Trophoblast cell (in vitro differentiated cells and primary cell): ENCODE measurements around the gene PRKN.

Experiments
- DNase-seq, 2 donors: peaks; one replicate each; pipeline ENCODE4 v3.0.0-alpha.2; 2016
- H2AFZ ChIP-seq: 2 replicates; pipeline ENCODE4 v1.6.1; 2013; ENCODE audit warnings: low read length, moderate library complexity, mild to moderate bottlenecking; ENCODE audit not compliant: insufficient read depth, poor library complexity
- H2AK5ac ChIP-seq: 2 replicates; pipeline ENCODE4 v1.6.1; 2013; ENCODE audit warnings: mild to moderate bottlenecking, low read length
- H2BK120ac ChIP-seq: 2 replicates; pipeline ENCODE4 v1.6.1; 2013; ENCODE audit warnings: low read length, mild to moderate bottlenecking, moderate library complexity; ENCODE audit not compliant: insufficient read depth, poor library complexity
- H2BK12ac ChIP-seq: 2 replicates; pipeline ENCODE4 v1.6.1; 2013; ENCODE audit warnings: mild to moderate bottlenecking, low read length, moderate library complexity
- H2BK5ac ChIP-seq: 2 replicates; pipeline ENCODE4 v1.6.1; 2013; ENCODE audit warnings: low read length, low read depth, moderate library complexity, mild to moderate bottlenecking; ENCODE audit not compliant: poor library complexity
- H3K14ac ChIP-seq: 2 replicates; pipeline ENCODE4 v1.6.1; 2013; ENCODE audit warnings: mild to moderate bottlenecking, low read length
- H3K18ac ChIP-seq: 2 replicates; pipeline ENCODE4 v1.6.1; 2013; ENCODE audit warnings: mild to moderate bottlenecking, low read length
- H3K23ac ChIP-seq: 2 replicates; pipeline ENCODE4 v1.6.1; 2013; ENCODE audit warnings: low read length
- H3K27ac ChIP-seq: 2 replicates; pipeline ENCODE4 v1.5.1; 2013; ENCODE audit warnings: low read depth, mild to moderate bottlenecking, inconsistent platforms, low read length, moderate library complexity
- H3K27me3 ChIP-seq: 2 replicates; pipeline ENCODE4 v1.6.1; 2013; ENCODE audit warnings: inconsistent platforms, mild to moderate bottlenecking, low read length, moderate library complexity; ENCODE audit not compliant: insufficient read depth
- H3K36me3 ChIP-seq, 2 experiments: 1 replicate in 1 of 2; 2 replicates in 1 of 2; pipeline ENCODE4 v1.6.1; 2013; ENCODE audit warnings: low read length in 2 of 2, mild to moderate bottlenecking in 2 of 2, moderate library complexity in 1 of 2; ENCODE audit not compliant: insufficient read depth in 2 of 2, control insufficient read depth in 1 of 2
- H3K4ac ChIP-seq: 2 replicates; pipeline ENCODE4 v1.6.1; 2013; ENCODE audit warnings: low read depth, mild to moderate bottlenecking, low read length, moderate library complexity
- H3K4me1 ChIP-seq, 2 experiments: 1 replicate in 1 of 2; 2 replicates in 1 of 2; pipeline ENCODE4 v1.6.1; 2013; ENCODE audit warnings: low read length in 2 of 2, mild to moderate bottlenecking in 2 of 2, moderate library complexity in 1 of 2; ENCODE audit not compliant: insufficient read depth in 2 of 2, control insufficient read depth in 1 of 2
- H3K4me2 ChIP-seq: 2 replicates; pipeline ENCODE4 v1.6.1; 2013; ENCODE audit warnings: inconsistent platforms, mild to moderate bottlenecking, low read length, moderate library complexity
- H3K4me3 ChIP-seq: 2 replicates; pipeline ENCODE4 v1.5.1; 2013; ENCODE audit warnings: mild to moderate bottlenecking, low read depth, low read length, inconsistent platforms
- H3K79me1 ChIP-seq: one replicate; pipeline ENCODE4 v1.6.1; 2013; ENCODE audit warnings: low read length
- H3K79me2 ChIP-seq: 2 replicates; pipeline ENCODE4 v1.6.1; 2013; ENCODE audit warnings: low read length, mild to moderate bottlenecking; ENCODE audit not compliant: control insufficient read depth, insufficient read depth, poor library complexity
- H3K9ac ChIP-seq: 2 replicates; pipeline ENCODE4 v1.6.1; 2013; ENCODE audit warnings: mild to moderate bottlenecking, low read length
- H3K9me3 ChIP-seq: 2 replicates; pipeline ENCODE4 v1.6.1; 2013; ENCODE audit warnings: low read depth, mild to moderate bottlenecking, control low read depth, inconsistent platforms, low read length; ENCODE audit not compliant: insufficient read depth
- H4K12ac ChIP-seq: 2 replicates; pipeline ENCODE4 v1.6.1; 2013; ENCODE audit warnings: low read depth, mild to moderate bottlenecking, low read length, moderate library complexity
- H4K8ac ChIP-seq: 2 replicates; pipeline ENCODE4 v1.6.1; 2013; ENCODE audit warnings: low read depth, mild to moderate bottlenecking, low read length, moderate library complexity
- H4K91ac ChIP-seq: one replicate; pipeline ENCODE4 v1.6.1; 2013; ENCODE audit warnings: low read depth, mild to moderate bottlenecking, low read length, moderate library complexity
- WGBS: extraction: QIAGEN DNeasy Blood & Tissue Kit; methylation state at CpG from one replicate; pipeline ENCODE4 v1.1.7; 2013; ENCODE audit warnings: missing lambda C conversion rate; ENCODE audit not compliant: insufficient read length, insufficient coverage; ENCODE audit errors: extremely low coverage; 5-methylcytosine and 5-hydroxymethylcytosine counted together

PRKN gene

DNA sequence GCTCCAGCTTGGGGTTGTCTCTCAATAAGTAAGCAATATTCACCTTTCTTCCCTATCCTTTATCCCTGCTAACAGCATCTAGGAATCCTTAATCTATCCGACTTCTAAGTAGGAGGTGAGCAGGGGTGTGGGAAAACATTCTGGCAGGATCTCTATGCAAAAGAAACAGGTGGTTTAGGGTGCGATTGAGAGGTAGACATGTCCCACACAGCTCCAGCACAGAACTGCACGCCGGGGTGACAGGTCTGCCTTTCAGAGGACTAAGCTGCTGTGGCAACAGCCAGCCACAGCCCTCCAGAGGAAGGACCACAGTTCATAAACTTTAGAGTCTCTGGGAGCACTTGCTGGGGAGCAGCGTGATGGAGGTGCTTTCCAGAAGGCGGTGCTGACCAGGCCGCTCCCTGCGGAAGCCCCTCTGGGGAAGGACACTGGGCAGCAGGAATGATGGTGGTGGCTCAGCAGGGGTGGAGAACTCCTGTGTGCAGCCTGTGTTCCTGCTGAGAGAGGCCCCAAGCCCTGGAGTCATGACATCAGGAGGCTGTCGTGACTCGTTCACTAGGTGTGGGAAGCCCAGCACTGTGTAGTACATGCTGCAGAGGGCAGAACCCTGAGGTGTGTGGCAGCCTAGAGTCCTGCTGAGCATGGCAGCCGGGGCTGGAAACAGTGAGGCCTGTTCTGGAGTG is 509.6 kb downstream of the PRKN start:
- Histone ChIP-seq H2BK5ac (no peak overlapping the region), H3K9ac (no peak overlapping the region), H4K12ac (no peak overlapping the region), H3K4me3 (no peak overlapping the region), H3K4me1 (no peaks in the 10 kb centered on the region), H4K8ac (no peak overlapping the region), H3K9me3 (no peaks in the 10 kb centered on the region), H2BK12ac (no peak overlapping the region), H3K79me1 (no peaks in the 10 kb centered on the region), H3K27me3 (no peaks in the 10 kb centered on the region), H3K14ac (no peak overlapping the region), H2AFZ (no peak overlapping the region), H3K4ac (no peak overlapping the region), H3K79me2 (no peaks in the 10 kb centered on the region), H2AK5ac (no peak overlapping the region), H3K18ac (no peak overlapping the region), H3K4me2 (no peak overlapping the region), H4K91ac (no peak overlapping the region), H2BK120ac (no peak overlapping the region), H3K27ac (no peak overlapping the region), H3K23ac (no peak overlapping the region), H3K36me3 (no peaks in the 10 kb centered on the region)
- no CpG with 5 or more reads among the region's 11 CpGs for WGBS
- DNase-seq: no peak

DNA sequence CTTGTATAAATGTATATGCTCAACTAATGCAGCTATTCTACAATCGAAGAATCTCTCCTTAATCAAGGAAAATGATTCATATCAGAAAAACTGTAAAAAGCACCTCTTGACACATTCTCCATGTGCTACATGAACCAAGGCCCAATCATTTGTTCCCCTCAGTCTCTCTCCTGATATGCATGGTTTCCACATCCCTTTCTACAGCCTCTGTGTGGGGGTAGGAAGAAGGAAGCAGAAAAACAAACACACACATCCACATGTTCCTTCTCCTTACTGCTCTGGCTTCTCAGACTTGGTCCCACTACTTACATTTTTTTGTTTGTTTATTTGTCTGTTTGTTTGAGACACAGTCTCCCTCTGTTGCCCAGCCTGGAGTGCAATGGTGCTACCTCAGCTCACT is 510.5 kb downstream of the PRKN start:
- H2AFZ ChIP-seq: no peak overlapping the region
- no peak overlapping the region for H2BK12ac ChIP-seq
- H3K9ac ChIP-seq: no peak overlapping the region
- H3K79me1 ChIP-seq: no peaks in the 10 kb centered on the region
- no peak overlapping the region for H3K4me2 ChIP-seq
- H4K12ac ChIP-seq: no peak overlapping the region
- H3K36me3 ChIP-seq: no peaks in the 10 kb centered on the region
- no peaks in the 10 kb centered on the region for H3K79me2 ChIP-seq
- no peak overlapping the region for H3K14ac ChIP-seq
- no peak overlapping the region for H3K23ac ChIP-seq
- WGBS: no CpG with 5 or more reads among the region's 1 CpG
- H3K9me3 ChIP-seq: no peaks in the 10 kb centered on the region
- H2AK5ac ChIP-seq: no peak overlapping the region
- H4K8ac ChIP-seq: no peak overlapping the region
- no peak for DNase-seq
- no peak overlapping the region for H3K27ac ChIP-seq
- no peak overlapping the region for H3K4ac ChIP-seq
- no peak overlapping the region for H3K18ac ChIP-seq
- no peak overlapping the region for H2BK5ac ChIP-seq
- no peak overlapping the region for H4K91ac ChIP-seq
- H3K27me3 ChIP-seq: no peaks in the 10 kb centered on the region
- H3K4me1 ChIP-seq: no peaks in the 10 kb centered on the region
- H2BK120ac ChIP-seq: no peak overlapping the region
- no peak overlapping the region for H3K4me3 ChIP-seq

DNA sequence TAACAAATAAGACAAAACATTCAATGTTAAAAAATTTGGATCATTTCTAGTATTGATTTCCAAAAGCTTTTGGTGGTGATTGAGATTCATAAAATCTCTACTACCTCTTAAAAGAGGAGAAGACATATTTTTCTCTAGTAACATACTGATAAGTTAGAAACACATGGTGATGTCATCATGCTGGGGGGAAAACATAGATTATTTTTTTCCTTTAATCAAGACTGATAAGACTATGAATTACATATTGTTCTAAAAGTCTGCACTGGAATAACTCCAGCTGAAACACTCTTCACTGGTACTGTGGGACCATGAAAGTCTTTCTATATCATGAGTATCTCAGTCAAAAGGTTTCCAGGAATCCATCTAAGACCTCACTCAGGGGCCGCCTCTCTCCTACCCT is 515.8 kb downstream of the PRKN start:
- Histone ChIP-seq H3K27me3 (no peaks in the 10 kb centered on the region), H3K14ac (no peak overlapping the region), H3K79me2 (no peaks in the 10 kb centered on the region), H3K9me3 (peaks cover 2% of the 10 kb centered on the region), H2AK5ac (no peak overlapping the region), H2BK120ac (no peak overlapping the region), H2BK5ac (no peak overlapping the region), H2BK12ac (no peak overlapping the region), H4K12ac (no peak overlapping the region), H3K4me1 (no peaks in the 10 kb centered on the region), H3K4me3 (no peak overlapping the region), H3K79me1 (no peaks in the 10 kb centered on the region), H3K36me3 (no peaks in the 10 kb centered on the region), H4K91ac (no peak overlapping the region), H3K4me2 (no peak overlapping the region), H3K18ac (no peak overlapping the region), H4K8ac (no peak overlapping the region), H3K23ac (no peak overlapping the region), H3K9ac (no peak overlapping the region), H3K27ac (no peak overlapping the region), H2AFZ (no peak overlapping the region), H3K4ac (no peak overlapping the region)
- WGBS: no CpG with 5 or more reads among the region's 1 CpG
- DNase-seq: no peak

DNA sequence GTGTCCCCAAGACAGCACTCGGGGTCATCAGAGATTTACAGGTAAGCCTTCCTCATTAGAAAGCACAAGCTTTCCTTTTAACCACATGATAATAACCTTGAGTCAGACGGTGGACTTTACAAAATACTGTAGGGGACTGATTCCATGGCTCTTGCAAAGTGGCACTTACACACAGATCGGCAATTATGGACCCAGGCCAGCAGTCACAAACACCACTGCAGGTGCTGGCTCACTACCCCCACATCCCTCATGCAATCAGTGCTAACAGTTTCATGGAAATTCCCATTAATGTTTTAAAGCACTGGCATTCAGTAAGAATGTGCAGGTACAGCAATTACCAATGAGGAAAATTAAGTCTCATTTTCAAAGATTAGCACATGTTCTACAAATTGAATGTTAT is 516.5 kb downstream of the PRKN start:
- no peak overlapping the region for H2BK5ac ChIP-seq
- no peak overlapping the region for H2BK12ac ChIP-seq
- WGBS: no CpG with 5 or more reads among the region's 3 CpGs
- H4K12ac ChIP-seq: no peak overlapping the region
- no peak overlapping the region for H2BK120ac ChIP-seq
- no peak overlapping the region for H3K9ac ChIP-seq
- H3K27ac ChIP-seq: no peak overlapping the region
- no peak overlapping the region for H3K4me2 ChIP-seq
- H4K91ac ChIP-seq: no peak overlapping the region
- DNase-seq: peak; percentile 7 to 17
- H3K36me3 ChIP-seq: no peaks in the 10 kb centered on the region
- H4K8ac ChIP-seq: no peak overlapping the region
- no peaks in the 10 kb centered on the region for H3K79me1 ChIP-seq
- no peak overlapping the region for H3K23ac ChIP-seq
- H3K27me3 ChIP-seq: no peaks in the 10 kb centered on the region
- no peak overlapping the region for H3K4me3 ChIP-seq
- H2AFZ ChIP-seq: no peak overlapping the region
- no peak overlapping the region for H2AK5ac ChIP-seq
- H3K14ac ChIP-seq: no peak overlapping the region
- no peak overlapping the region for H3K4ac ChIP-seq
- peaks cover 2% of the 10 kb centered on the region for H3K9me3 ChIP-seq
- H3K4me1 ChIP-seq: no peaks in the 10 kb centered on the region
- no peaks in the 10 kb centered on the region for H3K79me2 ChIP-seq
- H3K18ac ChIP-seq: no peak overlapping the region
